Measurements from ENCODE around the gene TACR2.

The TACR2 gene

DNA sequence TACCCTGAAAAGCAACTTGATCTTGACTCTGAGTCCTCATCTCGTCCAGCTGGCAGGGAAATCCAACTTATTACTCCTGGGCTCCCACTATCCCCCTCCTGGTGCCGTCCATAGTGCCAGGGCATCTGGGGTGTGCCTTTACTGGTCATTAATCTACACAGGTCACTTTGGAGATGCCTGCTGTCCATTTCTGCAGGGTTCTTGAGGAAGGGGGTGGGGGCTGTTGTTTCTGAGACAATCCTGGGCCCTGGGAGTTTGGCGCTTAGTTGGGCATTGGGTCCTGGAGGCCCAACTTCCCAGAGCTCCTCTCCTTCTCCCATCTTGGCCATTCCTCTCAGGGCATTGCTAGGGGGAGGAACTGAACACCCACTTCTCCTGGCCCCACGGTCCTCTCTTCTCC lies 6.0 kb upstream of the TACR2 start:
- TF ChIP-seq NFIC (IDR thresholded peaks at IDR 0.05) (no peak), EGR1 (IDR thresholded peaks at IDR 0.05) (no peak), ZBTB7A (IDR thresholded peaks at IDR 0.05; ENCODE audit: low read depth) (no peak), CREB1 (IDR thresholded peaks at IDR 0.05; ENCODE audit: low read depth) (no peak), EP300 (IDR thresholded peaks at IDR 0.05; ENCODE audit: borderline replicate concordance) (no peak), TCF12 (IDR thresholded peaks at IDR 0.05; ENCODE audit: low read depth) (no peak), TAF1 (IDR thresholded peaks at IDR 0.05; ENCODE audit: low read depth) (no peak), YY1 (IDR thresholded peaks at IDR 0.05; ENCODE audit: low read depth) (no peak), CEBPB (IDR thresholded peaks at IDR 0.05) (no peak), FOXM1 (IDR thresholded peaks at IDR 0.05; ENCODE audit: borderline replicate concordance, low read depth) (no peak), TEAD4 (IDR thresholded peaks at IDR 0.05) (no peak), RAD21 (IDR thresholded peaks at IDR 0.05; ENCODE audit: low read depth) (no peak)
- TF ChIP-seq, protein P1, sequence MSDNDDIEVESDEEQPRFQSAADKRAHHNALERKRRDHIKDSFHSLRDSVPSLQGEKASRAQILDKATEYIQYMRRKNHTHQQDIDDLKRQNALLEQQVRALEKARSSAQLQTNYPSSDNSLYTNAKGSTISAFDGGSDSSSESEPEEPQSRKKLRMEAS (IDR thresholded peaks at IDR 0.05) = no peak
- TF ChIP-seq, protein P2, sequence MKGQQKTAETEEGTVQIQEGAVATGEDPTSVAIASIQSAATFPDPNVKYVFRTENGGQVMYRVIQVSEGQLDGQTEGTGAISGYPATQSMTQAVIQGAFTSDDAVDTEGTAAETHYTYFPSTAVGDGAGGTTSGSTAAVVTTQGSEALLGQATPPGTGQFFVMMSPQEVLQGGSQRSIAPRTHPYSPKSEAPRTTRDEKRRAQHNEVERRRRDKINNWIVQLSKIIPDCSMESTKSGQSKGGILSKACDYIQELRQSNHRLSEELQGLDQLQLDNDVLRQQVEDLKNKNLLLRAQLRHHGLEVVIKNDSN (IDR thresholded peaks at IDR 0.05) = no peak
- TF ChIP-seq, protein P3, sequence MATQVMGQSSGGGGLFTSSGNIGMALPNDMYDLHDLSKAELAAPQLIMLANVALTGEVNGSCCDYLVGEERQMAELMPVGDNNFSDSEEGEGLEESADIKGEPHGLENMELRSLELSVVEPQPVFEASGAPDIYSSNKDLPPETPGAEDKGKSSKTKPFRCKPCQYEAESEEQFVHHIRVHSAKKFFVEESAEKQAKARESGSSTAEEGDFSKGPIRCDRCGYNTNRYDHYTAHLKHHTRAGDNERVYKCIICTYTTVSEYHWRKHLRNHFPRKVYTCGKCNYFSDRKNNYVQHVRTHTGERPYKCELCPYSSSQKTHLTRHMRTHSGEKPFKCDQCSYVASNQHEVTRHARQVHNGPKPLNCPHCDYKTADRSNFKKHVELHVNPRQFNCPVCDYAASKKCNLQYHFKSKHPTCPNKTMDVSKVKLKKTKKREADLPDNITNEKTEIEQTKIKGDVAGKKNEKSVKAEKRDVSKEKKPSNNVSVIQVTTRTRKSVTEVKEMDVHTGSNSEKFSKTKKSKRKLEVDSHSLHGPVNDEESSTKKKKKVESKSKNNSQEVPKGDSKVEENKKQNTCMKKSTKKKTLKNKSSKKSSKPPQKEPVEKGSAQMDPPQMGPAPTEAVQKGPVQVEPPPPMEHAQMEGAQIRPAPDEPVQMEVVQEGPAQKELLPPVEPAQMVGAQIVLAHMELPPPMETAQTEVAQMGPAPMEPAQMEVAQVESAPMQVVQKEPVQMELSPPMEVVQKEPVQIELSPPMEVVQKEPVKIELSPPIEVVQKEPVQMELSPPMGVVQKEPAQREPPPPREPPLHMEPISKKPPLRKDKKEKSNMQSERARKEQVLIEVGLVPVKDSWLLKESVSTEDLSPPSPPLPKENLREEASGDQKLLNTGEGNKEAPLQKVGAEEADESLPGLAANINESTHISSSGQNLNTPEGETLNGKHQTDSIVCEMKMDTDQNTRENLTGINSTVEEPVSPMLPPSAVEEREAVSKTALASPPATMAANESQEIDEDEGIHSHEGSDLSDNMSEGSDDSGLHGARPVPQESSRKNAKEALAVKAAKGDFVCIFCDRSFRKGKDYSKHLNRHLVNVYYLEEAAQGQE (IDR thresholded peaks at IDR 0.05; ENCODE audit: low read depth) = no peak

GRCh38 chr10:69421611-69422308 lies 5.0 kb upstream of the TACR2 start:
- TF ChIP-seq TCF12 (IDR thresholded peaks at IDR 0.05; ENCODE audit: low read depth) (no peak), CEBPB (IDR thresholded peaks at IDR 0.05) (no peak), EGR1 (IDR thresholded peaks at IDR 0.05) (no peak), FOXM1 (IDR thresholded peaks at IDR 0.05; ENCODE audit: borderline replicate concordance, low read depth) (no peak), CREB1 (IDR thresholded peaks at IDR 0.05; ENCODE audit: low read depth) (no peak), EP300 (IDR thresholded peaks at IDR 0.05; ENCODE audit: borderline replicate concordance) (no peak), YY1 (IDR thresholded peaks at IDR 0.05; ENCODE audit: low read depth) (no peak), TAF1 (IDR thresholded peaks at IDR 0.05; ENCODE audit: low read depth) (no peak), NFIC (IDR thresholded peaks at IDR 0.05) (no peak), ZBTB7A (IDR thresholded peaks at IDR 0.05; ENCODE audit: low read depth) (no peak), TEAD4 (IDR thresholded peaks at IDR 0.05) (no peak), RAD21 (IDR thresholded peaks at IDR 0.05; ENCODE audit: low read depth) (no peak)
- TF ChIP-seq, protein P3 (IDR thresholded peaks at IDR 0.05; ENCODE audit: low read depth) = no peak
- TF ChIP-seq, protein P1 (IDR thresholded peaks at IDR 0.05) = no peak
- TF ChIP-seq, protein P2 (IDR thresholded peaks at IDR 0.05) = no peak

GRCh38 chr10:69419744-69420126 lies 3.0 kb upstream of the TACR2 start:
- TF ChIP-seq, protein P2 (IDR thresholded peaks at IDR 0.05) = no peak
- TF ChIP-seq FOXM1 (IDR thresholded peaks at IDR 0.05; ENCODE audit: borderline replicate concordance, low read depth) = no peak
- no peak for TF ChIP-seq EGR1 (IDR thresholded peaks at IDR 0.05)
- no peak for TF ChIP-seq CEBPB (IDR thresholded peaks at IDR 0.05)

DNA sequence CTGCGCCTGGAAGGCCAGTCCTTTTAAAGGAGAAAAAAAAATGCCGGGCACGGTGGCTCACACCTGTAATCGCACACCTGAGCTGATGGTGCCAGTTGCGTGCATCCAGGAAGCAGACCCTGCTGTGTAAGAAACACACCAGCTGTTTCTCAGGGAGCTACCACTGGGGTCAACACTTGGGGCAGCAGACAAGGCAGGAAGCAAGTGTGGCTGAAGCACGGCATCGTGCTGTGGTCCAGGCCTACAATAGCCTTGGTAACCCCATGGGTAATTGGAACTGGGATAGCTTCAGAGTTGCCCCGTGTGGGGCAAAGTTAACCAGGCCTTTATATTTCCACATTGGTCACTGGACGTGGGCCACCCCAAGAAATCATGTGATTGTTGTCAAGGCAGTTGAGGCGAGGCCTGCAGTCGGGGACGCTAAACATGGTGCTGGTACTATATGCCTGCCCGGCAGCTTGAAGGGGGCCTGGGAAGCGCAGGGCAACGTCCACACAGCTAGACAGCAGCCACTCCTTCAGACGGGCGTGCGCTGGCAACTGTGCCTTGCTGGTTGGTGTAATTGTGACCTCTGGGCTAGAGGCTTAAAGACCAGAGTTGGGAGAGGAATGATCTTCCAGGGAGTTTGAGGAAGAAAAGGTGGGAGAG lies 2.5 kb upstream of the TACR2 start:
- TF ChIP-seq FOXM1 (IDR thresholded peaks at IDR 0.05; ENCODE audit: borderline replicate concordance, low read depth) = no peak
- no peak for TF ChIP-seq ZBTB7A (IDR thresholded peaks at IDR 0.05; ENCODE audit: low read depth)
- TF ChIP-seq, protein P3 (IDR thresholded peaks at IDR 0.05; ENCODE audit: low read depth) = no peak
- TF ChIP-seq YY1 (IDR thresholded peaks at IDR 0.05; ENCODE audit: low read depth) = no peak
- no peak for TF ChIP-seq TCF12 (IDR thresholded peaks at IDR 0.05; ENCODE audit: low read depth)
- TF ChIP-seq TEAD4 (IDR thresholded peaks at IDR 0.05) = no peak
- TF ChIP-seq, protein P2 (IDR thresholded peaks at IDR 0.05) = no peak
- no peak for TF ChIP-seq CEBPB (IDR thresholded peaks at IDR 0.05)
- TF ChIP-seq RAD21 (IDR thresholded peaks at IDR 0.05; ENCODE audit: low read depth) = no peak
- TF ChIP-seq NFIC (IDR thresholded peaks at IDR 0.05) = no peak
- no peak for TF ChIP-seq CREB1 (IDR thresholded peaks at IDR 0.05; ENCODE audit: low read depth)
- TF ChIP-seq EGR1 (IDR thresholded peaks at IDR 0.05) = no peak
- no peak for TF ChIP-seq EP300 (IDR thresholded peaks at IDR 0.05; ENCODE audit: borderline replicate concordance)
- TF ChIP-seq, protein P1 (IDR thresholded peaks at IDR 0.05) = no peak
- no peak for TF ChIP-seq TAF1 (IDR thresholded peaks at IDR 0.05; ENCODE audit: low read depth)
